ENCODE data around the gene TTC33. TPM values are rescaled to one million over a fixed set of nuclear protein-coding genes. Genes with fewer than 3 reads are reported as not detected.
A peak's percentile ranks its signal among the peaks of the same experiment; 100 is the strongest.
"Not testable (repeated sequence)": the region's sequence is repeated elsewhere in the genome, so short reads cannot be mapped to it uniquely, and the experiment has no call there.

The TTC33 gene
- total RNA-seq, 1 donor from 2014 or later = 19.3 TPM

GRCh38 chr5:40736103-40736875, 19.5 kb downstream of the TTC33 start:
- ATAC-seq = peak; percentile 42
- DNase-seq (ENCODE audit: missing footprints) = no peak
- intact Hi-C loops (cut with DNase I) = loop anchor here (5.0 to 10.0 kb wide), 3 partner anchors 789 to 1151 kb away; no protein-coding TSS in a partner anchor

- ATAC-seq (no peak), DNase-seq (ENCODE audit: missing footprints) (no peak)
- intact Hi-C loops (cut with DNase I) = loop anchor here (5.0 to 10.0 kb wide), 3 partner anchors 788 to 1151 kb away; no protein-coding TSS in a partner anchor
Observed at GRCh38 chr5:40735609-40736008, 20.2 kb downstream of the TTC33 start.

- ATAC-seq (no peak), DNase-seq (ENCODE audit: missing footprints) (no peak)
- intact Hi-C loops (cut with DNase I) = loop anchor here (5.0 to 10.0 kb wide), 3 partner anchors 788 to 1150 kb away; no protein-coding TSS in a partner anchor
Observed at GRCh38 chr5:40734986-40735385, 20.8 kb downstream of the TTC33 start.

- DNase-seq (ENCODE audit: missing footprints) = no peak
- peak; percentile 49 for ATAC-seq
- intact Hi-C loops (cut with DNase I) = loop anchor here (10.0 kb wide), 2 partner anchors 1019 to 1149 kb away; no protein-coding TSS in a partner anchor
Observed at GRCh38 chr5:40733879-40734563, 21.7 kb downstream of the TTC33 start.

GRCh38 chr5:40733434-40733833, 22.3 kb downstream of the TTC33 start:
- intact Hi-C loops (cut with DNase I) = loop anchor here (10.0 kb wide), 2 partner anchors 1019 to 1149 kb away; no protein-coding TSS in a partner anchor
- DNase-seq (ENCODE audit: missing footprints) (no peak), ATAC-seq (no peak)

- ATAC-seq; DNase-seq (ENCODE audit: missing footprints); intact Hi-C loops (cut with DNase I): not testable (repeated sequence)
Observed at GRCh38 chr5:40722497-40722911, 33.3 kb downstream of the TTC33 start.

- no peak for ATAC-seq
- no peak for DNase-seq (ENCODE audit: missing footprints)
- intact Hi-C loops (cut with DNase I) = no loop called here
Observed at GRCh38 chr5:40720069-40720468, 35.7 kb downstream of the TTC33 start.

- intact Hi-C loops (cut with DNase I) = no loop called here
- no peak for DNase-seq (ENCODE audit: missing footprints)
- ATAC-seq = no peak
Observed at GRCh38 chr5:40717281-40717680, 38.5 kb downstream of the TTC33 start.

- intact Hi-C loops (cut with DNase I) = no loop called here
- DNase-seq (ENCODE audit: missing footprints) (no peak), ATAC-seq (no peak)
Observed at GRCh38 chr5:40716590-40716989, 39.2 kb downstream of the TTC33 start.

- ATAC-seq (no peak), DNase-seq (ENCODE audit: missing footprints) (no peak)
- intact Hi-C loops (cut with DNase I) = no loop called here
Observed at GRCh38 chr5:40716000-40716399, 39.8 kb downstream of the TTC33 start.

- intact Hi-C loops (cut with DNase I) = no loop called here
- ATAC-seq = no peak
Observed at GRCh38 chr5:40714001-40714400, 41.8 kb downstream of the TTC33 start.

GRCh38 chr5:40710575-40710974, 45.2 kb downstream of the TTC33 start:
- intact Hi-C loops (cut with DNase I); DNase-seq (ENCODE audit: missing footprints); ATAC-seq: not testable (repeated sequence)

More at GRCh38 chr5:40714001-40714400, 41.8 kb downstream of the TTC33 start:
- DNase-seq (ENCODE audit: missing footprints) = no peak

- ATAC-seq; intact Hi-C loops (cut with DNase I); DNase-seq (ENCODE audit: missing footprints): not testable (repeated sequence)
Observed at GRCh38 chr5:40705484-40705883, 50.3 kb downstream of the TTC33 start.

- intact Hi-C loops (cut with DNase I); DNase-seq (ENCODE audit: missing footprints); ATAC-seq: not testable (repeated sequence)
Observed at GRCh38 chr5:40702027-40702426, 53.7 kb downstream of the TTC33 start.

- DNase-seq (ENCODE audit: missing footprints) = no peak
- ATAC-seq = no peak
- intact Hi-C loops (cut with DNase I) = no loop called here
Observed at GRCh38 chr5:40700116-40700782, 55.5 kb downstream of the TTC33 start.

- intact Hi-C loops (cut with DNase I) = no loop called here
- ATAC-seq (no peak), DNase-seq (ENCODE audit: missing footprints) (no peak)
Observed at GRCh38 chr5:40694433-40694832, 61.3 kb downstream of the TTC33 start.

GRCh38 chr5:40691894-40692293, 63.9 kb downstream of the TTC33 start:
- intact Hi-C loops (cut with DNase I) = no loop called here
- no peak for ATAC-seq
- no peak for DNase-seq (ENCODE audit: missing footprints)

- no peak for DNase-seq (ENCODE audit: missing footprints)
- ATAC-seq = no peak
- intact Hi-C loops (cut with DNase I) = no loop called here
Observed at GRCh38 chr5:40690267-40690666, 65.5 kb downstream of the TTC33 start.

- intact Hi-C loops (cut with DNase I) = loop anchor here (2.0 to 5.0 kb wide), 4 partner anchors 522 to 1111 kb away; no protein-coding TSS in a partner anchor
- DNase-seq (ENCODE audit: missing footprints) = no peak
- ATAC-seq = peak; percentile 62
Observed at GRCh38 chr5:40689438-40689837, 66.3 kb downstream of the TTC33 start.
